Measurements from ENCODE around the gene E2F4.

E2F4 gene, protein sequence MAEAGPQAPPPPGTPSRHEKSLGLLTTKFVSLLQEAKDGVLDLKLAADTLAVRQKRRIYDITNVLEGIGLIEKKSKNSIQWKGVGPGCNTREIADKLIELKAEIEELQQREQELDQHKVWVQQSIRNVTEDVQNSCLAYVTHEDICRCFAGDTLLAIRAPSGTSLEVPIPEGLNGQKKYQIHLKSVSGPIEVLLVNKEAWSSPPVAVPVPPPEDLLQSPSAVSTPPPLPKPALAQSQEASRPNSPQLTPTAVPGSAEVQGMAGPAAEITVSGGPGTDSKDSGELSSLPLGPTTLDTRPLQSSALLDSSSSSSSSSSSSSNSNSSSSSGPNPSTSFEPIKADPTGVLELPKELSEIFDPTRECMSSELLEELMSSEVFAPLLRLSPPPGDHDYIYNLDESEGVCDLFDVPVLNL

DNA sequence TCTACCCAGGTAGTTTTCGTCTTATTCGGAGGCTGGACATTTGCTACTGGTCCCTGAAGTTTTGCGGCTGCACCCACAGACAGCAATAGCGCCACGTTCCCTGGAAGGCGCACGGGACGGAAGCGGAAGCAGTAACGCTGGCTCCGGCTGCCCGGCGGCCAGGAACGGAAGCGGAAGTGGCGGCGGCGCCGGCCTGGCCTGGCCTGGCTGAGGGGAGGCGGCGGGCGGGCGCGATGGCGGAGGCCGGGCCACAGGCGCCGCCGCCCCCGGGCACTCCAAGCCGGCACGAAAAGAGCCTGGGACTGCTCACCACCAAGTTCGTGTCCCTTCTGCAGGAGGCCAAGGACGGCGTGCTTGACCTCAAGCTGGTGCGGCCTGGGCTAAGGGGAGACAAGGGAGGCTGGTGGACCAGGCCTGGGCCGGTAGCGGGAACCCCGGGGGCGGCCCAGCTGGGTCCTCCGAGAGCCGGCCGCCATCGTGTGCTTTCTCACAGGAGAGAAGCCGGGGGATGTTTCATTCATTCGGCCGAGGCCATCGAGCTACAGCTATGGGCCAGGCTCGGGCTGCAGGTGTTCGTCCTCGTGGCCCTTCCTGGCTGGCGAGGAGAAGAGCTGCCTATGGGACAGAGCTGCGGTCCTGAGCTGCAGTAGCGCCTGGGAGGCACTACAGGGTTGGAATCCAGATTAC, at the start of gene E2F4:
E2F4 (plus strand) TSS at position 161 of the 687 bp plus-strand sequence; CDS start at position 234, 73 bp downstream.
- DNase-seq (ENCODE audit: extremely low read depth, low read depth): no peak
- TF ChIP-seq, protein P1, sequence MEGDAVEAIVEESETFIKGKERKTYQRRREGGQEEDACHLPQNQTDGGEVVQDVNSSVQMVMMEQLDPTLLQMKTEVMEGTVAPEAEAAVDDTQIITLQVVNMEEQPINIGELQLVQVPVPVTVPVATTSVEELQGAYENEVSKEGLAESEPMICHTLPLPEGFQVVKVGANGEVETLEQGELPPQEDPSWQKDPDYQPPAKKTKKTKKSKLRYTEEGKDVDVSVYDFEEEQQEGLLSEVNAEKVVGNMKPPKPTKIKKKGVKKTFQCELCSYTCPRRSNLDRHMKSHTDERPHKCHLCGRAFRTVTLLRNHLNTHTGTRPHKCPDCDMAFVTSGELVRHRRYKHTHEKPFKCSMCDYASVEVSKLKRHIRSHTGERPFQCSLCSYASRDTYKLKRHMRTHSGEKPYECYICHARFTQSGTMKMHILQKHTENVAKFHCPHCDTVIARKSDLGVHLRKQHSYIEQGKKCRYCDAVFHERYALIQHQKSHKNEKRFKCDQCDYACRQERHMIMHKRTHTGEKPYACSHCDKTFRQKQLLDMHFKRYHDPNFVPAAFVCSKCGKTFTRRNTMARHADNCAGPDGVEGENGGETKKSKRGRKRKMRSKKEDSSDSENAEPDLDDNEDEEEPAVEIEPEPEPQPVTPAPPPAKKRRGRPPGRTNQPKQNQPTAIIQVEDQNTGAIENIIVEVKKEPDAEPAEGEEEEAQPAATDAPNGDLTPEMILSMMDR (IDR thresholded peaks at IDR 0.05; ENCODE audit: low read depth, low read length, missing control alignments): no peak

DNA sequence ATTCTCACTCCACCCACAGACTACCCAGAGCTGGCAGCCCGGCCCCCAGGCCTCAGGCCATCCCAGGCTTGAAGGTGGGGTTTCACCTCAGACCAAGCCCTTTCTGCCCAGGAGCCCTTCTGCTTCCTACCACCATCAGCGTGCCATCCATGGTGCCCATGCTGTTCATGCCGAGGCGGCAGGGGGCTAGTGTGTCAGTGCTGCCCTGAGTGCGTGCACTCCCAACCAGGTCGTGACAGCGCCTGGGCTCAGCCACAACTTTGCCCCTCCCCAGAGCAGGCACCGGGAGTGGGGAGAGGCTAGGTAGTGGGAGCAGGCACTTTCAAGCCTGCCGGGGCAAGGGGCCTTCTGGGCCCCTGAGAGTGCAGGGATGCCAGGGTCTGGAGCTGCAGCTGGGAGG, 49.6 kb upstream of the E2F4 start:
- DNase-seq (ENCODE audit: extremely low read depth, low read depth): no peak
- TF ChIP-seq, protein P1 (IDR thresholded peaks at IDR 0.05; ENCODE audit: low read depth, low read length, missing control alignments): no peak
- no peak overlapping the region for H3K4me3 ChIP-seq (replicated peaks; ENCODE audit: low read depth, low read length)

More for the DNA sequence above, at the start of gene E2F4:
- H3K4me3 ChIP-seq (replicated peaks; ENCODE audit: low read depth, low read length): peak within 1 kb of the TSS; percentile 100

DNA sequence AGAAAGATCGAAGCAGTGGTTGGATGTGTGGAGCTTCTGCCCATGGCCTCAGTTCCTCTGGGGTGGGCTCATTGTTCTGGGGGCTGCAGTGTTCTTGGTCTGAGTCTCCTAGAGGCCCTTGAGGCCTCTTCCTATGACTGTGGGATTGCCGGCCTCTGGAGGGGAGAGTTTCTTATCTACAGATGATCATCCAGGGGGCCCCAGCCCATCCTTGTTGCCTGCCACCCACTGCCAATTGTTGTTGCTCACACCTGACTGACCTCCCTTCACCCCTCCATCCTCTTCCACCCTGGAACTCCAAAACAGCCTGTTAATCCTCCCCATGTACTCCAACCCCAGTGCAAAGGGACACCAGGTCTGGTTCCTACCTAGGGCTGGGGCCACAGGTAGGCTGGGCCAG, 47.0 kb upstream of the E2F4 start:
- TF ChIP-seq, protein P1 (IDR thresholded peaks at IDR 0.05; ENCODE audit: low read depth, low read length, missing control alignments): no peak
- no peak overlapping the region for H3K4me3 ChIP-seq (replicated peaks; ENCODE audit: low read depth, low read length)
- no peak for DNase-seq (ENCODE audit: extremely low read depth, low read depth)

DNA sequence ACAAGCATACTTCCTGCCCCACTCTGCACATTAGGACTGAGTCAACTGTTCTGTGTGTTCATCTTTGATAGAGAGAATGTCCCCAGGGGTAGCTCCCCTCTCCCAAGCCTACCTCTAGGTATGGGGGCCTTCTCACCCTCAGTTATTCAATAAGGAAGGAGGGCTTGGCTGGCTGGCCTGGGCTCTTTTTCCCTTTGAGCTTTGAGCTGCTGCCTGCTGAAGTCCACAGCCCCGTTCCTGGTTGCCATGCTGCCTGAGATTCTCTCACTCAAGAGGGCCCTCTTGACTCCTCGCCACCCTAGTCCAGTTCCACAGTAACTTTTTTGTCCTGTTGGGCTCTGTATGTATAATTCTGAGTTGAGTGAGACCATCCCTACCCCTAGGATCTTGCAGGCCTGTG, 46.2 kb upstream of the E2F4 start:
- no peak overlapping the region for H3K4me3 ChIP-seq (replicated peaks; ENCODE audit: low read depth, low read length)
- DNase-seq (ENCODE audit: extremely low read depth, low read depth): no peak
- TF ChIP-seq, protein P1 (IDR thresholded peaks at IDR 0.05; ENCODE audit: low read depth, low read length, missing control alignments): no peak

DNA sequence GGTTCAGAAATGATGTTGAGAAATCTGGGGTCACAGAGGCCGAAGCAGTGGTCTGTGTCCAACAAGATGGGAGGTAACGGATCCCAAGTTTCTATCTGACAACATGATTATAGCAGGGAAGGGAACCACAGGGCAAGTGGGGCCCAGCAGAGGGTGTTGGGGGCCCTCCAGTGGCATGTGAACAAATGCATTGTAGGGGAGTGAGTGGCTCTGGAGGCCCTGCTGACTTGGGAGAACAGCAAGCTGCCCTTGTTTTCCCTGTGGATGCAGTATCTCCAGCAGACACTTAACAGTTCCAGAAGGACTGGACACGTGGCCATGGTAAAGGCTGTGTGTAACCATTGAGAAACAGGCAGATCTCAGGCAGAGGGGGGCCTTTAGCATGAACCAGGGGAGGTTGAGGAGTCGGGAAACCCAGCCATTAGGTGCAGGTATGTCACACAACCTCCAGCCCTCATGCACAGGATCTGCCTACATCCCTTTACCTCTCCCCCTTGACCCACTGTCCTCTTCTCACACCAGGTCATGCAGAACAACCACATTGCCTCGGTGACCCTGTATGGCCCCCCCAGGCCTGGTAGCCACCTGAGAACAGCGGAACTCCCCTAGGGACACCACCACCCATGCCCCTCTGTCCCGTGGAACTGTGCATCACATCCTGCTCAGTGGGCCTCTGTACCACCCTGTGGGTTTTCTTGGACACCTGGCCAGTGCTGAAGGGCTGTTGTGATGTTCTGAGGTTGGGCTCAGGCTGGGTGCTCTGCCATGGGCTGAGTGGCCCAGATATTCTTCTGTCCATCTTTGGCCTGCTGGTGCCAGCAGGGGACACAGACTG, 45.2 kb upstream of the E2F4 start:
- TF ChIP-seq, protein P1 (IDR thresholded peaks at IDR 0.05; ENCODE audit: low read depth, low read length, missing control alignments): no peak
- no peak overlapping the region for H3K4me3 ChIP-seq (replicated peaks; ENCODE audit: low read depth, low read length)
- DNase-seq (ENCODE audit: extremely low read depth, low read depth): no peak

DNA sequence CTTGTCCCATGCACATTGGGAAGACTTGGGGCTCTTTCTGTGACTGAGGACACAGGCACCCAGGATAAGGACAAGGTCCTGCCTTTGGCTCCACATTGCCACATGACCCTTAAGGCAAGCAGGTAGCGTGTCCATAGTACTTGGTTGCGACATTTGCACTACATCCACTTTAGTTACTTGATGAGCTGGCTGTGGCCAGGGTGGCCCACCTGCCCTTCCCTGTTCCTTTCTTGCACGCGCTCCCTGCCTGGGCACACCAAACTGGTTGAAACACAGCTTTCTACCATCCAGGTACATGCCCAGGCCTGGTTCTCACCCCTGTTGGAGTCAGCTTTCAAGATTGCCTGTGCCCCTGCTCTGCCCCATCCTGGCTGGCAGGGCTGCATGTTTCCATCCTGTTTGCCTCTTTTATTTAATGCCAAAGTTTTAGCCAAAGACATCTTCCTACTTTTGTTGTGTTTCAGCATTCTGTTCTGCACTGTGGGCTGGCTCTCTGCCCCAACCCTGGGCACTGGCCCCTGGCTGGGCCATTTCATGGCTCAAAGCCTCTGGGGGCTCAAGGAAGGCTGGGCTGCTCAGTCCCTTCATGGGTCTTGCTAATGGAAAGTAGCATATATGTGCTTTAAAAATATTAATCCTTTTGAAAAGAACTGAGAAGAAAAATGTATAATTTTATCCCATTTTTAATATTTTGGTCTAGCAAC, 44.4 kb upstream of the E2F4 start:
- TF ChIP-seq, protein P1 (IDR thresholded peaks at IDR 0.05; ENCODE audit: low read depth, low read length, missing control alignments): no peak
- H3K4me3 ChIP-seq (replicated peaks; ENCODE audit: low read depth, low read length): no peak overlapping the region
- DNase-seq (ENCODE audit: extremely low read depth, low read depth): no peak
